ENCODE results near the gene CRYL1. TPM values are rescaled to one million over a fixed set of nuclear protein-coding genes. Genes with fewer than 3 reads are reported as not detected.

The CRYL1 gene
- total RNA-seq, 1 experiment from 2014 or later: 6.7 TPM

DNA sequence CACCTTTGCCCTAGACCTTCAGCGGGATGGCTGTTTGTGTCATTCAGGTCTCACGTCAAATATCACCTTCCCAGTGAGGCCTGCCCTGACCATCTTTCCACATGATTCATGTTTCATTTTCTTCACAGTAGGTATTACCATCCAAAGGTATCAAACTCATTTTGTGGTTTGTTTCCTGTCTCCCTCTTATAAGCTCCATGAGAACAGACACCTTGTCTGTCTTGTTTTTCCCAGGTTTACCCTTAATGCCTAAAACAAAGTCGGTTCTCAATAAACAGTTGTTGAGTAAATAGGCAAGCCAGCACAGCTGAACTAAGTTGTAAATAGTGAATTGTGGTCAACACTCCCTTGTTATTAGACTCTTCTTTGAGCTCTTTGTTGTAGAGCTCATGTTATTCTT, 170.9 kb downstream of the CRYL1 start:
- no peaks in the 10 kb centered on the region for H3K4me1 ChIP-seq
- intact Hi-C loops (cut with micrococcal nuclease; ENCODE audit: unreplicated experiment): no loop called here
- H3K4me3 Mint-ChIP-seq (ENCODE audit: unreplicated experiment): no peak overlapping the region
- CTCF ChIA-PET: no interaction called here
- BruUV-seq (replicated peaks): no TSS peak
- H3K9me3 Mint-ChIP-seq (ENCODE audit: unreplicated experiment): peaks cover under 1% of the 10 kb centered on the region
- no peaks in the 10 kb centered on the region for H3K36me3 ChIP-seq (ENCODE audit: control insufficient read depth, insufficient read depth, low read length)
- H3K9me3 ChIP-seq: no peaks in the 10 kb centered on the region
- TF ChIP-seq, protein P1, sequence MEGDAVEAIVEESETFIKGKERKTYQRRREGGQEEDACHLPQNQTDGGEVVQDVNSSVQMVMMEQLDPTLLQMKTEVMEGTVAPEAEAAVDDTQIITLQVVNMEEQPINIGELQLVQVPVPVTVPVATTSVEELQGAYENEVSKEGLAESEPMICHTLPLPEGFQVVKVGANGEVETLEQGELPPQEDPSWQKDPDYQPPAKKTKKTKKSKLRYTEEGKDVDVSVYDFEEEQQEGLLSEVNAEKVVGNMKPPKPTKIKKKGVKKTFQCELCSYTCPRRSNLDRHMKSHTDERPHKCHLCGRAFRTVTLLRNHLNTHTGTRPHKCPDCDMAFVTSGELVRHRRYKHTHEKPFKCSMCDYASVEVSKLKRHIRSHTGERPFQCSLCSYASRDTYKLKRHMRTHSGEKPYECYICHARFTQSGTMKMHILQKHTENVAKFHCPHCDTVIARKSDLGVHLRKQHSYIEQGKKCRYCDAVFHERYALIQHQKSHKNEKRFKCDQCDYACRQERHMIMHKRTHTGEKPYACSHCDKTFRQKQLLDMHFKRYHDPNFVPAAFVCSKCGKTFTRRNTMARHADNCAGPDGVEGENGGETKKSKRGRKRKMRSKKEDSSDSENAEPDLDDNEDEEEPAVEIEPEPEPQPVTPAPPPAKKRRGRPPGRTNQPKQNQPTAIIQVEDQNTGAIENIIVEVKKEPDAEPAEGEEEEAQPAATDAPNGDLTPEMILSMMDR (IDR thresholded peaks at IDR 0.05; ENCODE audit: insufficient read depth in 1 of 2, low read depth in 1 of 2, low read length in 1 of 2, severe bottlenecking in 1 of 2, unreplicated experiment in 1 of 2): no peak
- H3K27me3 Mint-ChIP-seq (ENCODE audit: insufficient read depth, unreplicated experiment): peaks cover 9% of the 10 kb centered on the region
- POLR2A ChIA-PET: no interaction called here
- no peaks in the 10 kb centered on the region for H3K4me1 Mint-ChIP-seq (ENCODE audit: low read depth, unreplicated experiment)
- no peak overlapping the region for H3K4me3 ChIP-seq (ENCODE audit: low read depth, low read length)
- no peak overlapping the region for H3K27ac Mint-ChIP-seq (ENCODE audit: unreplicated experiment)
- H3K36me3 Mint-ChIP-seq (ENCODE audit: insufficient read depth, unreplicated experiment): no peaks in the 10 kb centered on the region
- peaks cover 1% of the 10 kb centered on the region; the same call in 1 of the 2 replicates for H3K27me3 ChIP-seq (replicated peaks; ENCODE audit: control insufficient read depth, insufficient read depth, low read length)
- no peak for DNase-seq

DNA sequence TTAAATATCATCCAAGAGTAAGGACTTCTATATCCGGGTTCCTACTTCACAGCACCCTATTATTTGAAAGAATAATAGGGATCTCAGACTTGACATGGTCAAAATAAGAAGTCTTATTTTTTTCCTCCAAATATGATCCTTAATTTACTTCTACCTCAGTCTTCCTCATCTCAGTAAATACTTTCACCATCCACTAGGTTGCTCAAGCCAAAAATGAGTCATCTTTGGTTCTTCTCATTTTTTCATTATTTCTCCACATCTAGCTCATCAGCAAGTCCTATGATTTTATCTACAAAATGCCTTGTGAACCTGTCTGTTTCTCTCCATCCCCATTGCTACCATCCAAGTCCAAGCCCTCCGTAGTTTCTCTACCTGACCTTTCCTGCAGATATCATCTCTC, 171.7 kb downstream of the CRYL1 start:
- no peak overlapping the region for H3K4me3 ChIP-seq (ENCODE audit: low read depth, low read length)
- intact Hi-C loops (cut with micrococcal nuclease; ENCODE audit: unreplicated experiment): no loop called here
- H3K36me3 ChIP-seq (ENCODE audit: control insufficient read depth, insufficient read depth, low read length): no peaks in the 10 kb centered on the region
- peaks cover 1% of the 10 kb centered on the region; the same call in 1 of the 2 replicates for H3K27me3 ChIP-seq (replicated peaks; ENCODE audit: control insufficient read depth, insufficient read depth, low read length)
- peaks cover 9% of the 10 kb centered on the region for H3K27me3 Mint-ChIP-seq (ENCODE audit: insufficient read depth, unreplicated experiment)
- H3K4me3 Mint-ChIP-seq (ENCODE audit: unreplicated experiment): no peak overlapping the region
- no peaks in the 10 kb centered on the region for H3K4me1 Mint-ChIP-seq (ENCODE audit: low read depth, unreplicated experiment)
- no peaks in the 10 kb centered on the region for H3K9me3 ChIP-seq
- ChIA-PET CTCF (no interaction called here), POLR2A (no interaction called here)
- no peak overlapping the region for H3K27ac Mint-ChIP-seq (ENCODE audit: unreplicated experiment)
- DNase-seq: no peak
- H3K9me3 Mint-ChIP-seq (ENCODE audit: unreplicated experiment): peaks cover 8% of the 10 kb centered on the region
- BruUV-seq (replicated peaks): no TSS peak
- peaks cover 4% of the 10 kb centered on the region for H3K36me3 Mint-ChIP-seq (ENCODE audit: insufficient read depth, unreplicated experiment)
- TF ChIP-seq, protein P1 (IDR thresholded peaks at IDR 0.05; ENCODE audit: insufficient read depth in 1 of 2, low read depth in 1 of 2, low read length in 1 of 2, severe bottlenecking in 1 of 2, unreplicated experiment in 1 of 2): no peak
- H3K4me1 ChIP-seq: no peaks in the 10 kb centered on the region

Small RNA genes lying within 50 kb of the gene (microRNA-seq; reads per million reads assigned to microRNA genes)
- gene MIR4499: not detected

Other genes with a start within 250 kb of the CRYL1 start
- gene IFT88, start 41.3 kb upstream of the CRYL1 start, total RNA-seq (2022): 12.1 and 12.4 TPM in 2 replicates
- 1.7 and 2.2 TPM in 2 replicates for gene IL17D, start 177.8 kb upstream of the CRYL1 start, total RNA-seq (2022)
- gene EEF1AKMT1, start 248.1 kb upstream of the CRYL1 start, total RNA-seq (2022): 8.6 and 9.6 TPM in 2 replicates

Measured in Caco-2 (cell line).